MM.1S (cell line): ENCODE measurements around the gene OR1S1.

Experiments used
- EZH2 ChIP-seq: fragments of 300-600 bp; sonication (generic); optimal IDR thresholded peaks from 2 replicates; pipeline ENCODE3; 2017; ENCODE audit warnings: low read depth, mild to moderate bottlenecking, antibody characterized with exemption, low read length, mixed read lengths
- EZH2phosphoT487 ChIP-seq: fragments of 300-600 bp; sonication (generic); IDR thresholded peaks from 2 replicates; pipeline ENCODE4 v1.6.1; 2018; ENCODE audit warnings: antibody characterized with exemption, low read length
- TF ChIP-seq, protein P1 (sequence below): fragments of 300-600 bp; sonication (generic); IDR thresholded peaks from 2 replicates; pipeline ENCODE4 v1.5.1; 2016; ENCODE audit warnings: antibody characterized with exemption, low read length, mixed read lengths

DNA sequence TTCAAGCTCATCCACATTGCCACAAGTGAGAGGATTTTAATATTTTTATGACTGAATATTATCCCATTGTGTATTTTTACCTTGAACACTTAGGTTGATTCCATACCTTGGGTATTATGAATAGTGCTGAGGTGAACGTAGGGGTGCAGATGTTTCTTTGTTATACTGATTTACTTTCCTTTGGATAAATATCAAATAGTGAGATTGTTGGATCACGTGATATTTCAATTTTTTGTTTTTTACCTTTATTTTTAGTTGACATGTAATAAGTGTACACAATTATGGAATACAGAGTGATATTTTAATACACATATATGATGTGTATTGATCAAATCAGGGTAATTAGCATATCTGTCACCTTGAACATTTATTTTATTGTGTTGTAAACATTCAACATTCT lies 47.5 kb downstream of the OR1S1 start:
- TF ChIP-seq EZH2phosphoT487 (no peak), EZH2 (no peak)
- TF ChIP-seq, protein P1, sequence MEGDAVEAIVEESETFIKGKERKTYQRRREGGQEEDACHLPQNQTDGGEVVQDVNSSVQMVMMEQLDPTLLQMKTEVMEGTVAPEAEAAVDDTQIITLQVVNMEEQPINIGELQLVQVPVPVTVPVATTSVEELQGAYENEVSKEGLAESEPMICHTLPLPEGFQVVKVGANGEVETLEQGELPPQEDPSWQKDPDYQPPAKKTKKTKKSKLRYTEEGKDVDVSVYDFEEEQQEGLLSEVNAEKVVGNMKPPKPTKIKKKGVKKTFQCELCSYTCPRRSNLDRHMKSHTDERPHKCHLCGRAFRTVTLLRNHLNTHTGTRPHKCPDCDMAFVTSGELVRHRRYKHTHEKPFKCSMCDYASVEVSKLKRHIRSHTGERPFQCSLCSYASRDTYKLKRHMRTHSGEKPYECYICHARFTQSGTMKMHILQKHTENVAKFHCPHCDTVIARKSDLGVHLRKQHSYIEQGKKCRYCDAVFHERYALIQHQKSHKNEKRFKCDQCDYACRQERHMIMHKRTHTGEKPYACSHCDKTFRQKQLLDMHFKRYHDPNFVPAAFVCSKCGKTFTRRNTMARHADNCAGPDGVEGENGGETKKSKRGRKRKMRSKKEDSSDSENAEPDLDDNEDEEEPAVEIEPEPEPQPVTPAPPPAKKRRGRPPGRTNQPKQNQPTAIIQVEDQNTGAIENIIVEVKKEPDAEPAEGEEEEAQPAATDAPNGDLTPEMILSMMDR, result no peak
